Ectodermal cell (in vitro differentiated cells): Measurements from ENCODE around the gene PEX5L.
"Not testable (repeated sequence)": the region's sequence is repeated elsewhere in the genome, so short reads cannot be mapped to it uniquely, and the experiment has no call there.

Experiments used
- H3K27ac ChIP-seq: 2 replicates; pipeline ENCODE4 v1.7.0; 2013; ENCODE audit warnings: mild to moderate bottlenecking, low read depth, low read length; ENCODE audit not compliant: insufficient read depth, poor library complexity, severe bottlenecking
- H3K27me3 ChIP-seq: 2 replicates; pipeline ENCODE4 v1.7.0; 2013; ENCODE audit warnings: mild to moderate bottlenecking, low read length; ENCODE audit not compliant: insufficient read depth, control insufficient read depth, poor library complexity, severe bottlenecking
- H3K36me3 ChIP-seq: one replicate; pipeline ENCODE4 v1.7.0; 2013; ENCODE audit warnings: low read length; ENCODE audit not compliant: control insufficient read depth, insufficient read depth
- H3K4me1 ChIP-seq: one replicate; pipeline ENCODE4 v1.7.0; 2013; ENCODE audit warnings: low read length; ENCODE audit not compliant: control insufficient read depth, insufficient read depth
- H3K4me3 ChIP-seq: 2 replicates; pipeline ENCODE4 v1.7.0; 2013; ENCODE audit warnings: low read depth, low read length, control low read depth; ENCODE audit not compliant: insufficient read depth
- H3K9me3 ChIP-seq: 2 replicates; pipeline ENCODE4 v1.7.0; 2013; ENCODE audit warnings: mild to moderate bottlenecking, low read length, moderate library complexity; ENCODE audit not compliant: control insufficient read depth
- WGBS, 2 experiments: methylation state at CpG; one replicate each; pipeline ENCODE4 v1.1.7; 2013; ENCODE audit warnings: missing lambda C conversion rate in 2 of 2; 5-methylcytosine and 5-hydroxymethylcytosine counted together

Gene PEX5L

DNA sequence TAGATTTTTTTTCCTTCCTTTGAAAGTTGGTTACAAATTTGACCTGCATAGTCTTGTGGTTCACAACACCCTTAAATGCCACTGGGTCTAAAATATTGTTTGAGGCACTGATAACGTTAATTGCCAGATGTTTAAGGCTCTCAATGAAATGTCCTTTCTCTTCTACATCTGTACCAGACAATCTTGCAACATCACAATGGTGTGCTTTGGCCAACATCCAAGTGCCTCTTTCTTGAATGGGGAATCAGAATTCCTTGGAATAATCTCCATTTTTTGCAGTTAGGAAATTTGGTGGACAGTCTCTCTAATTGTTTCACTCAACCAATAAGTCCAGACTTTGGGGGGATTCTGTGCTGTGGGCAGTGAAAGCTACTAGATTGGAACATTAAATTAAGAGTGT lies 26.0 kb upstream of the PEX5L start:
- Histone ChIP-seq H3K36me3 (no peaks in the 10 kb centered on the region), H3K4me3 (no peak overlapping the region), H3K27ac (no peak overlapping the region), H3K4me1 (no peaks in the 10 kb centered on the region), H3K27me3 (no peaks in the 10 kb centered on the region), H3K9me3 (no peaks in the 10 kb centered on the region)
- 96 to 100% methylated on average over 1 of the region's 1 CpG for WGBS, 2 experiments

DNA sequence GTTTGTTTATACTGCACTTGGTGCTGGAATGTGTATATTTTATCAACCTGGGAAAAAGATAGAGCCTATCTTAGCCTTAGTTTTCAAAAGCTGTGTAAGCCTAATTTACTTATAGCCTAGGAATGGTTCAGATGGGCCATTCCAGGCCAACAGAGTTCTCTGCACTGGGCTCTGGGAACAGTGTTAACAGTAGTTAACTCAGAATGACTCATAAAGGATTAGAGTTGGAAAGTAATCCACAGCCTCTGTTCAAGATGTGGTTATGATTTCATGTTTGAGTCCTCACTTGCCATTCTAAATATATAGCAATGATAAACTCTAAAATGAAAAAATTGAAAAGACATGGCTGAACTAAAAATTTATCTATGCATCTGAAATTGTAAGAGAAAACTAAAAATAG lies 22.6 kb upstream of the PEX5L start:
- Histone ChIP-seq H3K36me3 (no peaks in the 10 kb centered on the region), H3K4me3 (no peak overlapping the region), H3K27ac (no peak overlapping the region), H3K9me3 (no peaks in the 10 kb centered on the region), H3K27me3 (no peaks in the 10 kb centered on the region), H3K4me1 (no peaks in the 10 kb centered on the region)

DNA sequence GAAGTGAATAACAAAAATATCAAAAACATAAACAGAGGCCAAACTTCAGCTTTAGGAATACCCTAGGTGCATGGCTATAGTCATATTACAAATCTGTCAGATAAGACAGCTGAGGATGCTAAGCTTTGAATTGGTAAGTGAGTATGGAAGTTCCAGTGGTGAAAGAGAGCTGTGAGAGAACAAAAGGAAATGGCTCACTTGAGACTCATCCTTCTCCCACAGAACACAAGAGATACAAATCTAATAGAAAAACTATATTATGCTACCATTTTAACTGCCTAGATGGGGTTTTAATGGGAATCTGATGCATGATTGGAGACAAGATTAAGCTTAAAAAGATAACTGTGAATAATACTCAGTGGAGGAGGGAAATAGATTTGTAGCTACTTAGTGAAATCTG lies 21.5 kb upstream of the PEX5L start:
- Histone ChIP-seq H3K9me3 (no peaks in the 10 kb centered on the region), H3K4me1 (no peaks in the 10 kb centered on the region), H3K27ac (no peak overlapping the region), H3K36me3 (no peaks in the 10 kb centered on the region), H3K27me3 (no peaks in the 10 kb centered on the region), H3K4me3 (no peak overlapping the region)

DNA sequence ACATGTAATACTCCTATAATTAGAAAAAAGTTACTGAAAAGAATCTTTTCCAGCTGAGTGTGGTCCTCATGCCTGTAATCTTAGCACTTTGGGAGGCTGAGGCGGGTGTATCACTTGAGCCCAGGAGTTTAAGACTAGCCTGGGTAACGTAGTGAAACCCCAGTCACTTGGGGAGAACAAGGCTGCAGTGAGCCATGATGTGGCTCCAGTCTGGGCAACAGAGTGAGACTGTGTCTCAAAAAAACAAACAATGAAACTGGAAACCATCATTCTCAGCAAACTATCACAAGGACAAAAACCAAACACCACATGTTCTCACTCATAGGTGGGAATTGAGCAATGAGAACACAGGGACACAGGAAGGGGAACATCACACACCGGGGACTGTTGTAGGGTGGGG lies 18.9 kb upstream of the PEX5L start:
- not testable (repeated sequence) for H3K27ac ChIP-seq, H3K27me3 ChIP-seq, H3K9me3 ChIP-seq, H3K36me3 ChIP-seq, H3K4me1 ChIP-seq, H3K4me3 ChIP-seq
- WGBS, 2 experiments: 83% methylated on average over 2 to 3 of the region's 3 CpGs

DNA sequence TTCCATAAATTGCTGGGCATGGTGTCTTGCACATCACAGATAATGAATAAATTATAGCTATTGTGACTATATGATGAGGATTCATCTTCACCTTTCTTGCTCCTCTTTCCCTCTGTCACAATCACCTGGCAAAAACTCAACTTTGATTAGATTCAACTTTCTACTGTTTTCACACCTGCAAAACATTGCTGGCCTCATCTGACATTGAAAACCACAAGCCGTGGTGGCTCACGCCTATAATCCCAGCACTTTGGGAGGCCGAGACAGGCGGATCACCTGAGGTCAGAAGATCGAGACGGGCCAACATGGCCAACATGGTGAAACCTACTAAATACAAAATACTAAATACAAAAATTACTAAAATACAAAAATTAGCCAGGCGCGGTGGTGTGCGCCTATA lies 12.7 kb upstream of the PEX5L start:
- Histone ChIP-seq H3K27me3 (no peaks in the 10 kb centered on the region), H3K27ac (no peak overlapping the region), H3K4me1 (no peaks in the 10 kb centered on the region), H3K36me3 (no peaks in the 10 kb centered on the region), H3K4me3 (no peak overlapping the region), H3K9me3 (no peaks in the 10 kb centered on the region)
- WGBS, 2 experiments: 92 to 96% methylated on average over 9 of the region's 9 CpGs

DNA sequence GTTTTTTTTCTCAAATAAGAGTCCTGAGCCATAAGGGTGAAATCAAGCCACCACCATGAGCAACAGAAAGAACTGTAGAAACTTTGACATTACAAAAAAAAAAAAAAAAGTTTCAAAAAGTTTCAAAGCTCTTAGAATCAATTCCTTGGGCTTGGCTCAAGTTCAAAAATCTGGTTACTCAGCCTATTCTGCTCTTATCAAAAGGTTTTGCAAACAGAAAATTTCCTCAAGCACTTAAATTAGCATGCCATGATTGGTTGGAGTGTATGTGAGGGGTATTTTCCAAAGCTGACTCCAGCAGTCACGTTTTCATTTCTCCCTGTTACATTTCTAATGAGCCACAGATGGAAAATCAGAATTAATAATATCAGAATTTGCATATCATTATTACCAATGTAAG lies 12.1 kb upstream of the PEX5L start:
- Histone ChIP-seq H3K4me3 (no peak overlapping the region), H3K9me3 (no peaks in the 10 kb centered on the region), H3K27ac (no peak overlapping the region), H3K4me1 (no peaks in the 10 kb centered on the region), H3K36me3 (no peaks in the 10 kb centered on the region), H3K27me3 (no peaks in the 10 kb centered on the region)
- no CpG with 5 or more reads among the region's 1 CpG for WGBS, 2 experiments

DNA sequence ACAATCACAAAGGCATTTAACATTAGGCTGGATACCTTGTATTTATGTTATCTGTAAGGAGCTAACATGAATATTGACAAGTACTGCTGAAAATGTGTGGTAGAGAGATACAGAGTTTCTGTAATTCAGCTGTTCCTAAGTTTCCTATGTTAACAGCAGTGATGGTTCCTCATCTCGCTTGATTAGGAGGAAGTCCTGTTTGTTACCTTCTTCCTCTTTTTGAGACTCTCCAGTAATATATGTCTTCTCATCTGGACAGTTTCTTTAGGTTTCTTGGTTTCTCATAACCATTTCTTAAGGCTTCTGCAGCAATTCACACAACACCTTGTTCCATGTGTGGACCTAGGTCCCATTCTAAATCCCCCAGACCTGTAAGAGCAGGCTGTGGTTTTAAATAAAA lies 11.4 kb upstream of the PEX5L start:
- 79 to 100% methylated on average over 1 of the region's 1 CpG for WGBS, 2 experiments
- no peaks in the 10 kb centered on the region for H3K4me1 ChIP-seq
- no peaks in the 10 kb centered on the region for H3K27me3 ChIP-seq
- no peaks in the 10 kb centered on the region for H3K36me3 ChIP-seq
- no peak overlapping the region for H3K27ac ChIP-seq
- no peaks in the 10 kb centered on the region for H3K9me3 ChIP-seq
- H3K4me3 ChIP-seq: no peak overlapping the region

DNA sequence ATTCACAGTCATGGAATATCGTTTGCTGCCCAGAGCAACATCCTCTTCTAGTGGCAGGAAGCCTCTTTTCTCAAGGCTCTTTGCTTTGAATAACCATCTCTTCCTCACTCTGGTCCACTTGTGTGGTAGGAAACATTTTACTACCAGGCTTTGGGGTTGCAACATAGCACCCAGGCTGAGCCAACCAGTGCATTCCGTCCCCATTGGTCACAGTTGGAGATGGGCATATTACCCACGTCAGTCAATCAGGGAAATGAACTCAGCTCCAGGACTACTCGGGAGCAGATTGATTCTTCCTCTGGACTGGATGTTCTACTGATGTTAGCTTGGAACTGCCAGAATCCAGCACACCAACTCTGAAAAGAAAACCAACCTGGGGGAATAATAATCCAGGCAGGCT lies 4.2 kb upstream of the PEX5L start:
- no peaks in the 10 kb centered on the region for H3K9me3 ChIP-seq
- H3K4me3 ChIP-seq: no peak overlapping the region
- H3K4me1 ChIP-seq: peaks cover 2% of the 10 kb centered on the region
- H3K27me3 ChIP-seq: peaks cover 39% of the 10 kb centered on the region
- no peaks in the 10 kb centered on the region for H3K36me3 ChIP-seq
- WGBS, 2 experiments: 89 to 90% methylated on average over 4 of the region's 4 CpGs
- no peak overlapping the region for H3K27ac ChIP-seq

DNA sequence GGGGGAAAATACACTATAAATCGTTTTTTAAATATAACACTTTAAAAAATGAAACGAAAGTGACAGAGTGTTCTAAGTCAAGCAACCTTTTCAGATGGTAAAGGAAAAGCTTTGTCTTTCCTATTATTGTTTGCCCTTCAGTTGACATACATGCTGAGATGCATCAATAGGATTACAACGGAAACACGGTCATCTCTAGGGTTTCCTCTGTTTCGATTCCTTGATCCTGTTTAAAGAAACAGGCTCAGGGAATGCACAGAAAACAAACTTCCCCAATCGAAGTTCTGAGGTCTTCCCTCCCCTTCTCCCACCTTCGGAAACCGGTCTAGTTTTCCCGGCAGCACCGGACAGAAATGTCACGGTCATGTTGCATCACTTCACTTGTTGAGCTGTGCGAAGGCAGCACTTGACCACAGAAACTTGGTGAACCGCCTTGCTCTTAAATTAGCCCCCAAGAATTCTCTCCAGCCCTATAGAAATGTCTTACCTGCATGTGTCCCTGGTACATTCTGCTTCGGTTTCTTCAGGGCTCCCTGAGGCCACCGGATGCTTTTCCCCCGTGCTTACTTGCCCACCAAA lies 556 bp downstream of the PEX5L start:
- Histone ChIP-seq H3K36me3 (no peaks in the 10 kb centered on the region), H3K4me1 (peaks cover 2% of the 10 kb centered on the region), H3K4me3 (peak overlapping the region; percentile 41), H3K27me3 (peaks cover 80% of the 10 kb centered on the region), H3K9me3 (no peaks in the 10 kb centered on the region), H3K27ac (no peak overlapping the region)
- WGBS, 2 experiments: 1% methylated on average over 14 to 15 of the region's 16 CpGs

DNA sequence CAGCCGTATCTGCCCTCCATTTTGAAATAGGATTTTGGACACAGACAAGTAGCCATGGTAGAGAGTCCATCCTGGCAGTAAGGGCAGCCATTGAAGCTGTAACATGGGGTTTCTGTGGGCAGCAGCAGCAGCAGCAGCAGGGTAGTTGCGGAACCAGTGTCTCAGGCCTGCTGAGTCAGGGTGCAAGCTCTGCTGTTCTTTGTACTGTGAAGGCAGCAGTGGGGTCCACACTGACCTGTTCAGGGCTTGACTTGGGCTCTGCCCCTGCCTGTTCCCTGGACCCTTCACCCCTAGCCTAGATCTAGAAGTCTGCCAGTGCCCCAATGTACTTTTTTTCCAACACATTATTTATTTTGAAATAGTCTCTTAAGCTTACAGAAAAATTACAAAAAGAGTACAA lies 9.7 kb downstream of the PEX5L start:
- H3K27me3 ChIP-seq: peaks cover 2% of the 10 kb centered on the region
- WGBS, 2 experiments: 93 to 94% methylated on average over 2 of the region's 2 CpGs

DNA sequence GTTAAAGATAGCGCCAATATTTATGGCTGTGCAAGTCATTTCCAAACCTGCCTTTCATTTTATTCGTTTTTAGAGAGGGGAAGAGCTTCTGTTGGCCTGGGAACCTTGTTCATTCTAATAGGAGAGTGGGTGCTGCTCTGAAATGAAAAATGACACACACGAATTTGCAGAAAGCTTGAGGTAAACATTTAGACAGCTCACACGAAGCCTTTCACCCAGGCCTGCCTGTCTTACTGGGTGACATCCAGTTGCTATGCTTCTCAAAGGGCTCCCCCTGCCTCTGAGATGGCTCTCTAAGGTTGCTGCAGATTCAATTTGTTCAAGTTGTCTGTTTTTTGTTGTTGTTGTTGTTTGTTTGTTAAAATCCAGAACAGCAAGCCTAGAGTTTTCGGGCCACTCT lies 18.2 kb downstream of the PEX5L start:
- Histone ChIP-seq H3K27ac (no peak overlapping the region), H3K4me3 (no peak overlapping the region), H3K36me3 (no peaks in the 10 kb centered on the region), H3K4me1 (no peaks in the 10 kb centered on the region), H3K9me3 (no peaks in the 10 kb centered on the region), H3K27me3 (no peaks in the 10 kb centered on the region)
- 81 to 84% methylated on average over 4 to 5 of the region's 5 CpGs for WGBS, 2 experiments

More for the DNA sequence above, 9.7 kb downstream of the PEX5L start:
- no peak overlapping the region for H3K27ac ChIP-seq
- no peaks in the 10 kb centered on the region for H3K4me1 ChIP-seq
- no peak overlapping the region for H3K4me3 ChIP-seq
- H3K36me3 ChIP-seq: no peaks in the 10 kb centered on the region
- no peaks in the 10 kb centered on the region for H3K9me3 ChIP-seq
